IMR-90 (cell line): ENCODE results near the gene FAM53B.

Experiments
- BHLHE40 ChIP-seq: fragments of 150-350 bp; IDR thresholded peaks from 2 replicates; pipeline ENCODE4 v1.6.1; 2016; ENCODE audit warnings: mild to moderate bottlenecking, low read depth, low read length
- CEBPB ChIP-seq: IDR thresholded peaks from 2 replicates; pipeline ENCODE4 v1.6.1; 2012; ENCODE audit warnings: low read depth, low read length, improper control_type of control experiment
- CHD1 ChIP-seq: IDR thresholded peaks from 2 replicates; pipeline ENCODE4 v1.6.1; 2012; ENCODE audit warnings: low read depth, low read length, improper control_type of control experiment
- CTCF ChIP-seq: conservative IDR thresholded peaks from 2 replicates; pipeline ENCODE4 v1.5.1; 2012; ENCODE audit warnings: mild to moderate bottlenecking, low read depth, low read length, improper control_type of control experiment
- FOS ChIP-seq: fragments of 150-350 bp; IDR thresholded peaks from 2 replicates; pipeline ENCODE4 v1.6.1; 2016; ENCODE audit warnings: low read depth, low read length
- MXI1 ChIP-seq: IDR thresholded peaks from 2 replicates; pipeline ENCODE4 v1.6.1; 2012; ENCODE audit warnings: low read depth, mild to moderate bottlenecking, low read length, moderate library complexity, borderline replicate concordance
- NFE2L2 ChIP-seq: fragments of 150-350 bp; IDR thresholded peaks from 2 replicates; pipeline ENCODE4 v1.6.1; 2016; ENCODE audit warnings: low read depth, mild to moderate bottlenecking, low read length
- POLR2A ChIP-seq: IDR thresholded peaks from 2 replicates; pipeline ENCODE4 v1.6.1; 2012; ENCODE audit warnings: mild to moderate bottlenecking, low read depth, low read length
- RAD21 ChIP-seq: IDR thresholded peaks from 2 replicates; pipeline ENCODE4 v1.6.1; 2012; ENCODE audit warnings: low read length, improper control_type of control experiment
- RCOR1 ChIP-seq: IDR thresholded peaks from 2 replicates; pipeline ENCODE4 v1.6.1; 2012; ENCODE audit warnings: mild to moderate bottlenecking, low read length, improper control_type of control experiment; ENCODE audit not compliant: insufficient replicate concordance
- RFX5 ChIP-seq: IDR thresholded peaks from 2 replicates; pipeline ENCODE4 v1.8.0; 2012; ENCODE audit warnings: low read depth, mild to moderate bottlenecking, low read length, moderate library complexity
- SMC3 ChIP-seq: fragments of 150-350 bp; IDR thresholded peaks from 2 replicates; pipeline ENCODE4 v1.6.1; 2016; ENCODE audit warnings: low read depth, mild to moderate bottlenecking, antibody characterized with exemption, low read length, moderate library complexity
- USF2 ChIP-seq: fragments of 150-350 bp; IDR thresholded peaks from 2 replicates; pipeline ENCODE4 v1.6.1; 2017; ENCODE audit warnings: mild to moderate bottlenecking, antibody characterized with exemption, low read length, low read depth

GRCh38 chr10:124639206-124639605 is 105.0 kb downstream of the FAM53B start:
- TF ChIP-seq CHD1, result no peak
- no peak for TF ChIP-seq POLR2A
- no peak for TF ChIP-seq SMC3
- TF ChIP-seq BHLHE40, result no peak
- TF ChIP-seq CTCF, result no peak
- TF ChIP-seq USF2, result no peak
- no peak for TF ChIP-seq RCOR1
- TF ChIP-seq FOS, result no peak
- no peak for TF ChIP-seq MXI1
- no peak for TF ChIP-seq RFX5
- no peak for TF ChIP-seq RAD21
- no peak for TF ChIP-seq CEBPB
- no peak for TF ChIP-seq NFE2L2
